WERI-Rb-1 (cell line): ENCODE results near the gene SART3.

ENCODE experiments used
- DNase-seq: peaks from one replicate; pipeline ENCODE4 v3.0.0-alpha.2; 2020
- H3K27ac ChIP-seq: fragments of 250-450 bp; sonication (Bioruptor Pico); 2 replicates; pipeline ENCODE4 v1.5.1; 2020; ENCODE audit warnings: mild to moderate bottlenecking, moderate library complexity
- H3K27me3 ChIP-seq: fragments of 250-450 bp; sonication (Bioruptor Pico); 2 replicates; pipeline ENCODE4 v1.5.1; 2021; ENCODE audit warnings: mild to moderate bottlenecking, low read depth, moderate library complexity; ENCODE audit not compliant: insufficient read depth, severe bottlenecking
- H3K36me3 ChIP-seq: fragments of 250-450 bp; sonication (Bioruptor Pico); 2 replicates; pipeline ENCODE4 v1.5.1; 2020; ENCODE audit warnings: mild to moderate bottlenecking, moderate library complexity
- H3K4me3 ChIP-seq: 2 replicates; pipeline ENCODE4 v1.5.1; 2011; ENCODE audit warnings: low read depth, mild to moderate bottlenecking, control low read depth, low read length
- H3K9me3 ChIP-seq: fragments of 250-450 bp; sonication (Bioruptor Pico); 2 replicates; pipeline ENCODE4 v1.5.1; 2021; ENCODE audit warnings: mild to moderate bottlenecking, moderate library complexity; ENCODE audit not compliant: severe bottlenecking
- TF ChIP-seq, protein P1 (sequence below): IDR thresholded peaks from 2 replicates; pipeline ENCODE4 v1.5.1; 2011; ENCODE audit warnings: low read depth, mild to moderate bottlenecking, control low read depth, inconsistent platforms, low read length

SART3 gene

DNA sequence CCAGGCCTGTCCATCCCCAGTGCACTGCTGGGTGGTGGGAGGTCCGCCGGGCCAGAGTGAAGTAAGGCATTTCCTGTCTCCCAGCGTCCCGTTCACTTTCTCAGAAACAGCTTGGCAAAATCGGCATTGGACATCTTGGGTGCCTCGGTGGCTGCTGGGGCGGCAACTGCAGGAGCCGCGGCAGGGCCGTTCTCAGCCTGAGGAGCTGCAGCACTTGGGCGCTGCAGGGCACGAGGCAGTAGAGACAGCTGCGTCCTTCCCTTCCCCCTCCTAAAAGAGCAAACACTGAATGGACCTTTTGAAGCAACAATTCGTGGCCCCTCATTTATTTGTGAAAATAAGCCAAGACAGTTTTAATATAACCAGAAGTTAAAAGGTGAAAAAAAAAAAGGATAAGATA is 37.6 kb downstream of the SART3 start:
- H3K27me3 ChIP-seq = no peaks in the 10 kb centered on the region
- no peak overlapping the region for H3K4me3 ChIP-seq
- DNase-seq = no peak
- H3K27ac ChIP-seq = no peak overlapping the region
- TF ChIP-seq, protein P1, sequence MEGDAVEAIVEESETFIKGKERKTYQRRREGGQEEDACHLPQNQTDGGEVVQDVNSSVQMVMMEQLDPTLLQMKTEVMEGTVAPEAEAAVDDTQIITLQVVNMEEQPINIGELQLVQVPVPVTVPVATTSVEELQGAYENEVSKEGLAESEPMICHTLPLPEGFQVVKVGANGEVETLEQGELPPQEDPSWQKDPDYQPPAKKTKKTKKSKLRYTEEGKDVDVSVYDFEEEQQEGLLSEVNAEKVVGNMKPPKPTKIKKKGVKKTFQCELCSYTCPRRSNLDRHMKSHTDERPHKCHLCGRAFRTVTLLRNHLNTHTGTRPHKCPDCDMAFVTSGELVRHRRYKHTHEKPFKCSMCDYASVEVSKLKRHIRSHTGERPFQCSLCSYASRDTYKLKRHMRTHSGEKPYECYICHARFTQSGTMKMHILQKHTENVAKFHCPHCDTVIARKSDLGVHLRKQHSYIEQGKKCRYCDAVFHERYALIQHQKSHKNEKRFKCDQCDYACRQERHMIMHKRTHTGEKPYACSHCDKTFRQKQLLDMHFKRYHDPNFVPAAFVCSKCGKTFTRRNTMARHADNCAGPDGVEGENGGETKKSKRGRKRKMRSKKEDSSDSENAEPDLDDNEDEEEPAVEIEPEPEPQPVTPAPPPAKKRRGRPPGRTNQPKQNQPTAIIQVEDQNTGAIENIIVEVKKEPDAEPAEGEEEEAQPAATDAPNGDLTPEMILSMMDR = no peak
- H3K9me3 ChIP-seq = no peaks in the 10 kb centered on the region
- H3K36me3 ChIP-seq = peaks cover 93% of the 10 kb centered on the region

GRCh38 chr12:108519558-108519957 is 41.4 kb downstream of the SART3 start:
- H3K27ac ChIP-seq = no peak overlapping the region
- no peak overlapping the region for H3K4me3 ChIP-seq
- H3K36me3 ChIP-seq = peaks cover 77% of the 10 kb centered on the region
- DNase-seq = no peak
- H3K27me3 ChIP-seq = no peaks in the 10 kb centered on the region
- TF ChIP-seq, protein P1 = no peak
- H3K9me3 ChIP-seq = no peaks in the 10 kb centered on the region

DNA sequence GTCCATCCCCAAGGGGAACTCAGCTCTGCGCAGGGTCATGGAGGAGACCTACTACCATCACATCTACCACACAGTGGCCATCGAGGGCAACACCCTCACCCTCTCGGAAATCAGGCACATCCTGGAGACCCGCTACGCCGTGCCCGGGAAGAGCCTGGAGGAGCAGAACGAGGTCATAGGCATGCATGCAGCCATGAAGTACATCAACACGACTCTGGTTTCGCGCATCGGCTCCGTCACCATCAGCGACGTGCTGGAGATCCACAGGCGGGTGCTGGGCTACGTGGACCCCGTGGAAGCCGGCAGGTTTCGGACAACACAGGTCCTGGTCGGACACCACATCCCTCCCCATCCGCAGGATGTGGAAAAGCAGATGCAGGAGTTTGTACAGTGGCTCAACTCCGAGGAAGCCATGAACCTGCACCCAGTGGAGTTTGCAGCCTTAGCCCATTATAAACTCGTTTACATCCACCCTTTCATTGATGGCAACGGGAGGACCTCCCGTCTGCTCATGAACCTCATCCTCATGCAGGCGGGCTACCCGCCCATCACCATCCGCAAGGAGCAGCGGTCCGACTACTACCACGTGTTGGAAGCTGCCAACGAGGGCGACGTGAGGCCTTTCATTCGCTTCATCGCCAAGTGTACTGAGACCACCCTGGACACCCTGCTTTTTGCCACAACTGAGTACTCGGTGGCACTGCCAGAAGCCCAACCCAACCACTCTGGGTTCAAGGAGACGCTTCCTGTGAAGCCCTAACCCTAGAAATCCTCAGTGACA is 42.1 kb downstream of the SART3 start:
- Histone ChIP-seq H3K36me3 (peaks cover 71% of the 10 kb centered on the region), H3K4me3 (no peak overlapping the region), H3K27ac (no peak overlapping the region), H3K27me3 (no peaks in the 10 kb centered on the region), H3K9me3 (no peaks in the 10 kb centered on the region)
- TF ChIP-seq, protein P1 = no peak
- no peak for DNase-seq

DNA sequence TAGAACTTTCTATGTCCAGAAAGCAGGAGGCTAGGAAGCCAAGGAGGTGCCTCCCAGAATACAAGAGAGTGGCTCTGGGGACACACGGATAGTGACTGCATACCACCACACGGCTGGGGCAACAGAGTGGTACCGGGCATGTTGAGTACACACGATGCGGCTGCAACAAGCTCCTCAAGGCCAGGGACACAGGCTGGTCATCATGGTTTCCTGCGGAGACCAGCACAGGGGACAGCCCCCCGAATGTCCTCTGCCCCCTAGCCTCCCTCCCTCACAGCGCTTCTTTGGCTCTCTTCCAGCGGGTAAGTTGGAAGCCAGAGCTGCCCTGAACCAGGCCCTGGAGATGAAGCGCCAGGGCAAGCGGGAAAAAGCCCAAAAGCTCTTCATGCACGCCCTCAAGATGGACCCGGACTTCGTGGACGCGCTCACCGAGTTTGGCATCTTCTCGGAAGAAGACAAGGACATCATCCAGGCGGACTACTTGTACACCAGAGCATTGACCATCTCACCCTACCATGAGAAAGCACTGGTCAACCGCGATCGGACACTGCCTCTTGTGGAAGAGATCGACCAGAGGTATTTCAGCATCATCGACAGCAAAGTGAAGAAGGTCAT is 42.8 kb downstream of the SART3 start:
- H3K4me3 ChIP-seq = no peak overlapping the region
- H3K36me3 ChIP-seq = peaks cover 64% of the 10 kb centered on the region
- TF ChIP-seq, protein P1 = no peak
- H3K9me3 ChIP-seq = no peaks in the 10 kb centered on the region
- no peak for DNase-seq
- H3K27me3 ChIP-seq = no peaks in the 10 kb centered on the region
- no peak overlapping the region for H3K27ac ChIP-seq

DNA sequence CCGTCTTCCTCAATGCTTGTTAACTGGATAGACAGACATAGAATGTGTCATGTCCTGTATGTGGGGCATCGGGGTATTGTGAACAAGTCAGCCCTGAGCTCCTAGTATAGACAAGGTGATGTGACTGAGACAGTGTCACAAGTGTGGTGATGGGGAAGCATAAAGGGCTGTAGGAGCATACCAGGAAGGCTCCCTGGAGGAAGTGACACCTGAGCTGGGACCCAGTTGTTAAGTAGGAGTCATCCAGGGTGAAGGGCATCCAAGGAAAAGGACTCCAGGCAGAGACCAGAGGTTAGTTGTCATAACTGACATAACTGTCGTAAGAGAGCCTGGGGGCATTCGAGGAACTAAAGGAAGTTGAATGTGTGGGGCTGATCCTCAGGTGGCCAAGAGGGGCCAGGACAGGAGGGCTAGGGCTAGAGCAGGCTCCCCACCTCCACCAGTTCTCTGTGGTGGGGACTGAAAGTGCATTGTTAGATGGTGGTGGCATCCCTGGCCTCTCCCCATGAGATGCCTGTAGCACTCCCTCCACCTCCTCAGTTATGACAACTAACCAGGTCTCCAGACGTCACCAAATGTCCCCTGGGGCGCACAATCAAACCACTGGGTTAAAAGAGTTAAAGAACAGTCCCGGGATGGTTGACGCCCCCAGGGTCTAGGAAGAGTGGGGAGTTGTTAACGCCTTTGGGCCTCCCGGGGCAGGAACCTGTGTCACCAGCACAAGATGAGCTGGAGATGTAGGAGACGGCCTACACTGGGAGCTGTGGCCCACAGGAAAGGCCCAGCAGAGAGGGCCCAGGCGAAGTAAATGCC is 43.5 kb downstream of the SART3 start:
- Histone ChIP-seq H3K27ac (no peak overlapping the region), H3K36me3 (peaks cover 56% of the 10 kb centered on the region), H3K9me3 (no peaks in the 10 kb centered on the region), H3K27me3 (no peaks in the 10 kb centered on the region), H3K4me3 (no peak overlapping the region)
- no peak for DNase-seq
- TF ChIP-seq, protein P1 = no peak
